Measurements from ENCODE around the gene JUN.

DNA sequence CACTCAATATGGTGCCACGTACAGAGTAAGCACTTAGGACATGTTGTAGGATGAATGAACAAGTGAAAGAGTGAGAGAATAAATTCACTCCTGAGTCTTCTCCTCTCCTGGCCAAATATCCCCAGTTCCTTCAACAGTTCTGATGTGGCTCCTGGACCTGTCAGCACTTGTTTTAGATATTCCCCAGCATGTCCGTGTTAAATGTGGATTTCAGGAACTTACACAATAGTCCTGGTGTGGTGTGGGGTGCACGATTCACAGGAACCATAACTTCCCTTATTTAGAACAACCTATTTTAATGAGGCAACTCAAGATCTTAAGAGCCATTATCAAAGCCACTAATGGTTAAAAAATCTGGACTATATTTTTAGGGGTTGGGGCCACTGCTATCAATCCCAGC lies 45.0 kb downstream of the JUN start:
- TF ChIP-seq EZH2 (IDR thresholded peaks at IDR 0.05; ENCODE audit: low read length, unreplicated experiment) (no peak), EZH2phosphoT487 (IDR thresholded peaks at IDR 0.05; ENCODE audit: borderline replicate concordance, low read length) (no peak)
- TF ChIP-seq, protein P1, sequence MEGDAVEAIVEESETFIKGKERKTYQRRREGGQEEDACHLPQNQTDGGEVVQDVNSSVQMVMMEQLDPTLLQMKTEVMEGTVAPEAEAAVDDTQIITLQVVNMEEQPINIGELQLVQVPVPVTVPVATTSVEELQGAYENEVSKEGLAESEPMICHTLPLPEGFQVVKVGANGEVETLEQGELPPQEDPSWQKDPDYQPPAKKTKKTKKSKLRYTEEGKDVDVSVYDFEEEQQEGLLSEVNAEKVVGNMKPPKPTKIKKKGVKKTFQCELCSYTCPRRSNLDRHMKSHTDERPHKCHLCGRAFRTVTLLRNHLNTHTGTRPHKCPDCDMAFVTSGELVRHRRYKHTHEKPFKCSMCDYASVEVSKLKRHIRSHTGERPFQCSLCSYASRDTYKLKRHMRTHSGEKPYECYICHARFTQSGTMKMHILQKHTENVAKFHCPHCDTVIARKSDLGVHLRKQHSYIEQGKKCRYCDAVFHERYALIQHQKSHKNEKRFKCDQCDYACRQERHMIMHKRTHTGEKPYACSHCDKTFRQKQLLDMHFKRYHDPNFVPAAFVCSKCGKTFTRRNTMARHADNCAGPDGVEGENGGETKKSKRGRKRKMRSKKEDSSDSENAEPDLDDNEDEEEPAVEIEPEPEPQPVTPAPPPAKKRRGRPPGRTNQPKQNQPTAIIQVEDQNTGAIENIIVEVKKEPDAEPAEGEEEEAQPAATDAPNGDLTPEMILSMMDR (conservative IDR thresholded peaks at IDR 0.05; ENCODE audit: low read depth, low read length) = no peak

Data from PC-3 (cell line).